GM23338 (cell line): Measurements from ENCODE around the gene CPT1A. TPM values are rescaled to one million over a fixed set of nuclear protein-coding genes. Genes with fewer than 3 reads are reported as not detected.

Experiments
- ATAC-seq: fragments of 200-7000 bp; cut with Tn5 transposase; 3 replicates; pipeline ENCODE4 v1.9.1; 2020
- DNase-seq: peaks from one replicate; pipeline ENCODE4 v3.0.0-alpha.2; 2015; ENCODE audit warnings: low spot score
- H2AFZ ChIP-seq: fragments of 200-600 bp; sonication (generic); 2 replicates; pipeline ENCODE4 v1.8.0; 2016; ENCODE audit warnings: antibody characterized with exemption, mild to moderate bottlenecking, moderate library complexity
- H3F3A ChIP-seq: fragments of 200-600 bp; sonication (generic); replicated peaks from 2 replicates; pipeline ENCODE4 v1.8.0; 2017; ENCODE audit warnings: antibody characterized with exemption, mixed run types, low read depth
- H3K27ac ChIP-seq: fragments of 200-600 bp; sonication (generic); 2 replicates; pipeline ENCODE4 v1.6.1; 2016; ENCODE audit warnings: low read depth
- H3K27me3 ChIP-seq: fragments of 200-600 bp; sonication (generic); 2 replicates; pipeline ENCODE4 v1.8.0; 2016; ENCODE audit warnings: mild to moderate bottlenecking, mixed run types, moderate library complexity; ENCODE audit not compliant: insufficient read depth
- H3K36me3 ChIP-seq: fragments of 200-600 bp; sonication (generic); 2 replicates; pipeline ENCODE4 v1.8.0; 2016; ENCODE audit warnings: mild to moderate bottlenecking; ENCODE audit not compliant: insufficient read depth
- H3K4me1 ChIP-seq: fragments of 200-600 bp; sonication (generic); 2 replicates; pipeline ENCODE4 v1.8.0; 2016; ENCODE audit warnings: mild to moderate bottlenecking, moderate library complexity; ENCODE audit not compliant: insufficient read depth
- H3K4me2 ChIP-seq: fragments of 200-600 bp; sonication (generic); 2 replicates; pipeline ENCODE4 v1.7.1; 2017; ENCODE audit warnings: mixed run types
- H3K4me3 ChIP-seq: fragments of 200-600 bp; sonication (generic); 2 replicates; pipeline ENCODE4 v1.6.1; 2016; ENCODE audit warnings: mixed run types
- H3K79me2 ChIP-seq: fragments of 200-600 bp; sonication (generic); replicated peaks from 2 replicates; pipeline ENCODE4 v1.8.0; 2017; ENCODE audit warnings: mild to moderate bottlenecking; ENCODE audit not compliant: insufficient read depth
- H3K9me2 ChIP-seq: fragments of 200-600 bp; sonication (generic); 2 replicates; pipeline ENCODE4 v1.8.0; 2017; ENCODE audit not compliant: insufficient read depth
- H4K20me1 ChIP-seq: fragments of 200-600 bp; sonication (generic); replicated peaks from 2 replicates; pipeline ENCODE4 v1.8.0; 2017; ENCODE audit warnings: mild to moderate bottlenecking; ENCODE audit not compliant: insufficient read depth
- H3K27ac Mint-ChIP-seq: 2 replicates; pipeline ENCODE4 v1.8.0; 2020; ENCODE audit warnings: inconsistent platforms, mild to moderate bottlenecking, moderate library complexity, mixed read lengths
- H3K27me3 Mint-ChIP-seq: 3 replicates; pipeline ENCODE4 v1.8.0; 2022; ENCODE audit warnings: low read depth, mild to moderate bottlenecking, moderate library complexity, mixed read lengths, inconsistent platforms; ENCODE audit not compliant: insufficient read depth, poor library complexity
- H3K36me3 Mint-ChIP-seq: 3 replicates; pipeline ENCODE4 v1.8.0; 2021; ENCODE audit warnings: low read depth, mild to moderate bottlenecking, inconsistent platforms, moderate library complexity, mixed read lengths
- H3K4me1 Mint-ChIP-seq: 3 replicates; pipeline ENCODE4 v1.8.0; 2020; ENCODE audit warnings: mild to moderate bottlenecking, inconsistent platforms, mixed read lengths
- H3K4me3 Mint-ChIP-seq: 3 replicates; pipeline ENCODE4 v1.8.0; 2021; ENCODE audit warnings: moderate library complexity, mild to moderate bottlenecking, inconsistent platforms, mixed read lengths
- H3K9me3 Mint-ChIP-seq: 3 replicates; pipeline ENCODE4 v1.8.0; 2020; ENCODE audit warnings: moderate library complexity, mild to moderate bottlenecking, inconsistent platforms, mixed read lengths
- CREB1 ChIP-seq: fragments of 250-450 bp; sonication (Bioruptor Pico); IDR thresholded peaks from 2 replicates; pipeline ENCODE4 v1.5.0; 2020; ENCODE audit warnings: low read depth, mild to moderate bottlenecking, moderate library complexity
- ETS1 ChIP-seq: IDR thresholded peaks from 2 replicates; pipeline ENCODE4 v1.6.1; 2016; ENCODE audit warnings: antibody characterized with exemption
- EZH2 ChIP-seq: fragments of 200-600 bp; sonication (generic); IDR thresholded peaks from one replicate; pipeline ENCODE4 v1.8.0; 2017; ENCODE audit warnings: antibody characterized with exemption, mild to moderate bottlenecking, low read depth; ENCODE audit not compliant: unreplicated experiment
- EZH2phosphoT487 ChIP-seq: fragments of 200-600 bp; sonication (generic); IDR thresholded peaks from one replicate; pipeline ENCODE4 v1.8.1; 2018; ENCODE audit warnings: antibody characterized with exemption; ENCODE audit not compliant: unreplicated experiment
- JUNB ChIP-seq: IDR thresholded peaks from one replicate; pipeline ENCODE4 v1.6.1; 2016; ENCODE audit warnings: antibody characterized with exemption; ENCODE audit not compliant: unreplicated experiment
- REST ChIP-seq: IDR thresholded peaks from one replicate; pipeline ENCODE4 v1.6.1; 2018; ENCODE audit warnings: antibody characterized with exemption; ENCODE audit not compliant: unreplicated experiment
- ZNF114 ChIP-seq: fragments of 250-450 bp; sonication (Bioruptor Pico); IDR thresholded peaks from 2 replicates; pipeline ENCODE4 v1.5.0; 2020; ENCODE audit warnings: mild to moderate bottlenecking, moderate library complexity
- ZNF331 ChIP-seq: fragments of 250-450 bp; sonication (Bioruptor Pico); IDR thresholded peaks from 2 replicates; pipeline ENCODE4 v1.5.0; 2020; ENCODE audit warnings: low read depth, mild to moderate bottlenecking, moderate library complexity
- ZNF462 ChIP-seq: fragments of 250-450 bp; sonication (Bioruptor Pico); IDR thresholded peaks from 2 replicates; pipeline ENCODE4 v1.5.0; 2020; ENCODE audit warnings: mild to moderate bottlenecking, moderate library complexity
- polyA plus RNA-seq: library from polyadenylated mRNA; unstranded; fragments of >200 nt; fragmentation: Nextera tagmentation; extraction: Ambion mirVana; gene quantifications from 2 replicates; pipeline ENCODE4 v1.2.1, GENCODE V29; 2016
- total RNA-seq: library from RNA; depleted of rRNA; stranded (reverse); fragments of >200 nt; shearing (Covaris generic); gene quantifications from 2 replicates; pipeline ENCODE4 v1.2.3, GENCODE V29; 2014

CPT1A gene
- total and polyA plus RNA-seq, 2 experiments from 2014 or later: 2.6 to 9.5 TPM

GRCh38 chr11:68827733-68828132, 14.0 kb downstream of the CPT1A start (continued):
- no peak for TF ChIP-seq ZNF462 (CRISPR knock-in tag)

- no peak for ATAC-seq
- no peak overlapping the region for H2AFZ ChIP-seq
- no peak overlapping the region for H3K4me3 ChIP-seq
- no peaks in the 10 kb centered on the region for H4K20me1 ChIP-seq
- no peak overlapping the region for H3K4me3 Mint-ChIP-seq
- H3F3A ChIP-seq: 0 out of 2 replicates have a peak, but pooled peaks cover 2% of the 10 kb centered on the region
- H3K79me2 ChIP-seq: peaks cover 2% of the 10 kb centered on the region; the same call in 1 of the 2 replicates
- H3K27me3 ChIP-seq: no peaks in the 10 kb centered on the region
- no peak overlapping the region for H3K27ac Mint-ChIP-seq
- peaks cover 24% of the 10 kb centered on the region for H3K4me1 Mint-ChIP-seq
- DNase-seq: no peak
- H3K9me3 Mint-ChIP-seq: no peaks in the 10 kb centered on the region
- H3K36me3 Mint-ChIP-seq: no peaks in the 10 kb centered on the region
- H3K27me3 Mint-ChIP-seq: peaks cover 2% of the 10 kb centered on the region
- no peak overlapping the region for H3K27ac ChIP-seq
- H3K4me2 ChIP-seq: no peak overlapping the region
- H3K4me1 ChIP-seq: peaks cover 11% of the 10 kb centered on the region
- H3K9me2 ChIP-seq: no peaks in the 10 kb centered on the region
- no peaks in the 10 kb centered on the region; the same call in 1 of the 2 replicates for H3K36me3 ChIP-seq
- TF ChIP-seq ETS1 (no peak), ZNF114 (CRISPR knock-in tag) (no peak), ZNF331 (no peak), CREB1 (CRISPR knock-in tag) (no peak), EZH2 (no peak), REST (no peak), JUNB (no peak), EZH2phosphoT487 (no peak)
Measured at GRCh38 chr11:68826726-68827125, 15.0 kb downstream of the CPT1A start.
